Astrocyte (in vitro differentiated cells and primary cell): Measurements from ENCODE around the gene TMX4. TPM values are rescaled to one million over a fixed set of nuclear protein-coding genes. Genes with fewer than 3 reads are reported as not detected.

Source experiments
- DNase-seq: peaks from one replicate; pipeline ENCODE4 v3.0.0-alpha.2; 2010; ENCODE audit warnings: low read depth
- FAIRE-seq: peaks from 2 replicates; lab custom pipeline; 2011; peaks lifted over from hg19 to GRCh38; lab: Jason Lieb, UNC
- H2AFZ ChIP-seq: 2 replicates; pipeline ENCODE4 v1.6.0; 2012; ENCODE audit warnings: low read depth, low read length, inconsistent platforms
- H3K27ac ChIP-seq: 2 replicates; pipeline ENCODE4 v1.5.1; 2011; ENCODE audit warnings: low read depth, low read length, inconsistent platforms
- H3K27me3 ChIP-seq: 2 replicates; pipeline ENCODE4 v1.6.0; 2011; ENCODE audit warnings: low read length, inconsistent platforms; ENCODE audit not compliant: insufficient read depth
- H3K36me3 ChIP-seq: 2 replicates; pipeline ENCODE4 v1.5.1; 2011; ENCODE audit warnings: low read length, inconsistent platforms; ENCODE audit not compliant: insufficient read depth
- H3K4me1 ChIP-seq: 2 replicates; pipeline ENCODE4 v1.5.1; 2011; ENCODE audit warnings: low read length, inconsistent platforms; ENCODE audit not compliant: insufficient read depth
- H3K4me2 ChIP-seq: 2 replicates; pipeline ENCODE4 v1.6.0; 2012; ENCODE audit warnings: low read length, inconsistent platforms
- H3K4me3 ChIP-seq: 2 replicates; pipeline ENCODE4 v1.5.1; 2011; ENCODE audit warnings: low read depth, mild to moderate bottlenecking, low read length, inconsistent platforms; ENCODE audit not compliant: insufficient read depth
- H3K79me2 ChIP-seq: 2 replicates; pipeline ENCODE4 v1.6.0; 2012; ENCODE audit warnings: mild to moderate bottlenecking, low read length, inconsistent platforms; ENCODE audit not compliant: insufficient read depth
- H3K9ac ChIP-seq: 2 replicates; pipeline ENCODE4 v1.6.0; 2012; ENCODE audit warnings: mild to moderate bottlenecking, low read length, inconsistent platforms
- H3K9me3 ChIP-seq: 2 replicates; pipeline ENCODE4 v1.5.1; 2012; ENCODE audit warnings: low read depth, mild to moderate bottlenecking, low read length, inconsistent platforms; ENCODE audit not compliant: insufficient read depth
- H4K20me1 ChIP-seq: 2 replicates; pipeline ENCODE4 v1.6.0; 2012; ENCODE audit warnings: low read length, inconsistent platforms; ENCODE audit not compliant: insufficient read depth
- H3K27ac Mint-ChIP-seq: one replicate; pipeline ENCODE4 v1.8.0; 2021; ENCODE audit warnings: mild to moderate bottlenecking, mixed read lengths; ENCODE audit not compliant: unreplicated experiment
- H3K27me3 Mint-ChIP-seq: one replicate; pipeline ENCODE4 v1.8.0; 2021; ENCODE audit warnings: low read depth, mixed read lengths; ENCODE audit not compliant: unreplicated experiment
- H3K36me3 Mint-ChIP-seq: one replicate; pipeline ENCODE4 v1.8.0; 2021; ENCODE audit warnings: low read depth, mixed read lengths; ENCODE audit not compliant: unreplicated experiment
- H3K4me1 Mint-ChIP-seq: one replicate; pipeline ENCODE4 v1.8.0; 2021; ENCODE audit warnings: low read depth, mixed read lengths; ENCODE audit not compliant: unreplicated experiment
- H3K4me3 Mint-ChIP-seq: one replicate; pipeline ENCODE4 v1.8.0; 2021; ENCODE audit warnings: mild to moderate bottlenecking, moderate library complexity, mixed read lengths; ENCODE audit not compliant: unreplicated experiment
- H3K9me3 Mint-ChIP-seq: one replicate; pipeline ENCODE4 v1.8.0; 2021; ENCODE audit warnings: mild to moderate bottlenecking, mixed read lengths; ENCODE audit not compliant: unreplicated experiment
- EZH2 ChIP-seq: IDR thresholded peaks from 2 replicates; pipeline ENCODE4 v1.6.1; 2012; ENCODE audit warnings: mild to moderate bottlenecking, low read length, inconsistent platforms; ENCODE audit not compliant: insufficient read depth
- total RNA-seq: library from RNA; stranded (reverse); gene quantifications from 2 replicates; pipeline ENCODE4 v1.2.1, GENCODE V29; 2021
- TF ChIP-seq, protein P1 (sequence below): IDR thresholded peaks from 2 replicates; pipeline ENCODE4 v1.5.1; 2011; ENCODE audit warnings: low read depth, mild to moderate bottlenecking, inconsistent platforms, low read length, moderate library complexity; ENCODE audit not compliant: insufficient read depth

The TMX4 gene
- total RNA-seq, 1 donor from 2014 or later = 17.3 TPM

DNA sequence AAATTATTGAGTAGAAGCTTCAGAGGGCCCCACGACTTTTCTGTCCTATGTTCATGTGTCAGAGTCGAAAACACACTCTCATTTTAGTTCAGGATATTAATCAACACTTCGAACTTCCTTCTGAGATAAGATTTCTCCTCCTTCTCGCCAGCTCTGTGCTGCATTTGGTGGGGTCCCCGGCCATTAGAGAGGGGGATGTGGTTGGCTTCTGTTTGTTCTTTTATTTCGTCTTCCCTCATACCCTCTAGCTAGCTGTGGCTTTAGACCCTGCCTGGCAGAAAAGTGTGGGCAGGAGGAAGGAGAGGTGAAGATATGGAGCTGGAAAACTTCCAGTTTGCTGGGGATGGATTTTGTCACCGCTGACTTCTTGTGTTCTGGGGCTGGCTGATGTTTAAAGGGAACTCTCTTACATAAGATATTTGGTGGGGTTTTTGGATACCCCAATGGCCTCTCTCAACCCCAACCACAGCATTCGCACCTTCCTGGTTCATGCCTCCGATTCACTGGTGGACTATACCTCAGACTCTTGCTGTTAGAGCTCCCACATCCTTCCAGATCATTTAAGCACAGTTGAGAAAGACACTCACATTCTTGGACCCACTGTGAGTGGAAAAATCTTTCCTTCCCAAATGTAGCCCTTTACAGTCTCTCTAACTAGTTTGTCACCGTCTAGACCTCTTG lies 30.7 kb upstream of the TMX4 start:
- Histone ChIP-seq H3K27me3 (no peaks in the 10 kb centered on the region), H3K4me2 (no peak overlapping the region), H3K36me3 (no peaks in the 10 kb centered on the region), H2AFZ (no peak overlapping the region), H3K9me3 (no peaks in the 10 kb centered on the region), H4K20me1 (no peaks in the 10 kb centered on the region), H3K79me2 (no peaks in the 10 kb centered on the region), H3K9ac (no peak overlapping the region), H3K4me3 (no peak overlapping the region), H3K27ac (no peak overlapping the region), H3K4me1 (no peaks in the 10 kb centered on the region)
- FAIRE-seq (no peak), DNase-seq (no peak)
- Mint-ChIP-seq H3K9me3 (no peaks in the 10 kb centered on the region), H3K4me1 (no peaks in the 10 kb centered on the region), H3K27ac (no peak overlapping the region), H3K4me3 (no peak overlapping the region), H3K27me3 (no peaks in the 10 kb centered on the region), H3K36me3 (no peaks in the 10 kb centered on the region)
- TF ChIP-seq, protein P1, sequence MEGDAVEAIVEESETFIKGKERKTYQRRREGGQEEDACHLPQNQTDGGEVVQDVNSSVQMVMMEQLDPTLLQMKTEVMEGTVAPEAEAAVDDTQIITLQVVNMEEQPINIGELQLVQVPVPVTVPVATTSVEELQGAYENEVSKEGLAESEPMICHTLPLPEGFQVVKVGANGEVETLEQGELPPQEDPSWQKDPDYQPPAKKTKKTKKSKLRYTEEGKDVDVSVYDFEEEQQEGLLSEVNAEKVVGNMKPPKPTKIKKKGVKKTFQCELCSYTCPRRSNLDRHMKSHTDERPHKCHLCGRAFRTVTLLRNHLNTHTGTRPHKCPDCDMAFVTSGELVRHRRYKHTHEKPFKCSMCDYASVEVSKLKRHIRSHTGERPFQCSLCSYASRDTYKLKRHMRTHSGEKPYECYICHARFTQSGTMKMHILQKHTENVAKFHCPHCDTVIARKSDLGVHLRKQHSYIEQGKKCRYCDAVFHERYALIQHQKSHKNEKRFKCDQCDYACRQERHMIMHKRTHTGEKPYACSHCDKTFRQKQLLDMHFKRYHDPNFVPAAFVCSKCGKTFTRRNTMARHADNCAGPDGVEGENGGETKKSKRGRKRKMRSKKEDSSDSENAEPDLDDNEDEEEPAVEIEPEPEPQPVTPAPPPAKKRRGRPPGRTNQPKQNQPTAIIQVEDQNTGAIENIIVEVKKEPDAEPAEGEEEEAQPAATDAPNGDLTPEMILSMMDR = no peak
- no peak for TF ChIP-seq EZH2

DNA sequence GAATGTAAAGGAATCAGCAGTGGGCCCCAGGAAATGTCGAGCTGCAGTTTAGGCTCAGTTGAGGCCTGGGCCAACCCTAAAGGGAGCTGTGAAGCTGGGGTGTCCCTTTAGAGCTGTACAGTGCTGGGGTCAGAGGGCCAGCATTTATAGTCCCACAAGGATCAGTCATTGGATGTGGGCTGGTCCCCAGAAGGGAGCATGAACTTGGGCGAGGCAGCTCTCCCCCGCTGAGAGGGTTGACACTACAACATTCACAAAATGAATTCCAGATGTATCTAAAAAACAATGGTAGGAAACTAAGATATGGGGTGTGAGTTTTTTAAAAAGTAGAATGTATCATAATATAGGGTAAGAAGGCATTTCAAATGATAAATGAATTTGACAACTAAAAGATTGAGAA lies 29.7 kb upstream of the TMX4 start:
- H3K27ac ChIP-seq = no peak overlapping the region
- Mint-ChIP-seq H3K36me3 (no peaks in the 10 kb centered on the region), H3K4me3 (no peak overlapping the region), H3K9me3 (no peaks in the 10 kb centered on the region), H3K27ac (no peak overlapping the region), H3K4me1 (no peaks in the 10 kb centered on the region), H3K27me3 (no peaks in the 10 kb centered on the region)
- no peak for DNase-seq
- no peaks in the 10 kb centered on the region for H3K36me3 ChIP-seq
- no peak overlapping the region for H3K4me3 ChIP-seq
- no peaks in the 10 kb centered on the region for H4K20me1 ChIP-seq
- H3K9me3 ChIP-seq = no peaks in the 10 kb centered on the region
- FAIRE-seq = no peak
- TF ChIP-seq, protein P1 = no peak
- no peak for TF ChIP-seq EZH2
- no peaks in the 10 kb centered on the region for H3K79me2 ChIP-seq
- no peak overlapping the region for H3K9ac ChIP-seq
- H2AFZ ChIP-seq = no peak overlapping the region
- H3K27me3 ChIP-seq = no peaks in the 10 kb centered on the region
- H3K4me1 ChIP-seq = no peaks in the 10 kb centered on the region
- no peak overlapping the region for H3K4me2 ChIP-seq

DNA sequence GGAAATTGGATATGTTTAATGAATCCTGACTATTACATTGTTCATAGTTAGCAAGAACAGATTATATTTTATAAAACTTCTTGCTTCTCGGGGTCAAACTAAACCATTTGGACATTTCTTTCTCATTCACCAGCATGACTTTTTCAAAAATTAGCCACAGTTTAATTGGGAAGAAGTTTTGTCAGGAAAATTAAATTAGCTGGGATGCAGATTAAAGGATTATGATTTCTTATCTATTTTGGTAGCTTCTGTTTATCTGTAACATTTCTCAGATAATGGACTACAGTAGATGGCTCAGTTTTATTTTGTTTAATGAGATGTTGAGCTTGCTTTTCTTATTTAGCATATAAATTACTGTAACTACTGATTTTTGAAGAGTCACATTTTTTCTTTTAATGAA lies 26.4 kb upstream of the TMX4 start:
- Histone ChIP-seq H3K36me3 (no peaks in the 10 kb centered on the region), H3K9me3 (no peaks in the 10 kb centered on the region), H3K9ac (no peak overlapping the region), H3K79me2 (no peaks in the 10 kb centered on the region), H3K4me2 (no peak overlapping the region), H3K27ac (no peak overlapping the region), H2AFZ (no peak overlapping the region), H3K4me1 (no peaks in the 10 kb centered on the region), H4K20me1 (no peaks in the 10 kb centered on the region), H3K4me3 (no peak overlapping the region), H3K27me3 (no peaks in the 10 kb centered on the region)
- DNase-seq = no peak
- Mint-ChIP-seq H3K4me3 (no peak overlapping the region), H3K4me1 (no peaks in the 10 kb centered on the region), H3K27me3 (no peaks in the 10 kb centered on the region), H3K36me3 (no peaks in the 10 kb centered on the region), H3K9me3 (no peaks in the 10 kb centered on the region), H3K27ac (no peak overlapping the region)
- FAIRE-seq = no peak
- no peak for TF ChIP-seq EZH2
- TF ChIP-seq, protein P1 = no peak
